Breast epithelium (tissue), 4 donors: ENCODE measurements around the gene CPED1. TPM values are rescaled to one million over a fixed set of nuclear protein-coding genes. Genes with fewer than 3 reads are reported as not detected.

Source experiments
- DNase-seq, 2 donors: peaks; one replicate each; pipeline ENCODE4 v3.0.0-alpha.2; 2019; ENCODE audit warnings: low spot score in 2 of 2
- H3K27ac ChIP-seq, 2 donors: fragments of 200-600 bp; sonication (generic) in 1 of 2; one replicate each; pipeline ENCODE4 v1.5.1; 2016 to 2019; ENCODE audit warnings: mild to moderate bottlenecking in 1 of 2
- H3K27me3 ChIP-seq, 2 donors: fragments of 200-600 bp; sonication (generic) in 1 of 2; one replicate each; pipeline versions ENCODE4 v1.5.1 to v1.6.0; 2017 to 2019; ENCODE audit warnings: control low read depth in 1 of 2, mild to moderate bottlenecking in 1 of 2
- H3K36me3 ChIP-seq: fragments of 200-600 bp; one replicate; pipeline ENCODE4 v1.5.1; 2019
- H3K4me1 ChIP-seq, 2 donors: fragments of 200-600 bp; sonication (generic); one replicate each; pipeline ENCODE4 v1.5.1; 2016 to 2019; ENCODE audit warnings: control low read depth in 1 of 2
- H3K4me3 ChIP-seq, 3 donors: fragments of 200-600 bp; sonication (generic); 1 replicate in 2 of 3; 2 replicates in 1 of 3; pipeline ENCODE4 v1.5.1; 2016 to 2019; ENCODE audit warnings: mild to moderate bottlenecking in 3 of 3, moderate library complexity in 2 of 3
- H3K9me3 ChIP-seq, 2 donors: fragments of 200-600 bp; sonication (generic) in 1 of 2; one replicate each; pipeline ENCODE4 v1.5.1; 2016 to 2019; ENCODE audit warnings: control low read depth in 1 of 2
- CTCF ChIP-seq, 3 donors: fragments of 450-650 bp; IDR thresholded peaks; one replicate each; pipeline ENCODE4 v1.5.1; 2016 to 2017; ENCODE audit warnings: antibody characterized with exemption in 3 of 3, mild to moderate bottlenecking in 3 of 3, moderate library complexity in 3 of 3
- POLR2A ChIP-seq: fragments of 450-650 bp; IDR thresholded peaks from one replicate; pipeline ENCODE4 v1.6.1; 2016; ENCODE audit warnings: antibody characterized with exemption, mild to moderate bottlenecking, moderate library complexity
- POLR2AphosphoS5 ChIP-seq, 3 donors: sonication (generic); formaldehyde crosslinking; IDR thresholded peaks; one replicate each; pipeline ENCODE4 v1.6.1; 2017; ENCODE audit warnings: antibody characterized with exemption in 3 of 3
- intact Hi-C: fragments of 100-400 bp; cut with DNase I; formaldehyde crosslinking; loops from one replicate; pipeline ENCODE4 v1.15.1; 2023; ENCODE audit warnings: low total_unique reads
- total RNA-seq, 3 donors: library from RNA; depleted of rRNA; stranded (reverse); fragments of >200 nt; gene quantifications; one replicate each; pipeline ENCODE4 v1.1.0, GENCODE V29; 2016

Gene CPED1
- total RNA-seq, 3 donors from 2014 or later, result 14.3 to 29.3 (median 15.4) TPM

- H3K27ac ChIP-seq, result no peak overlapping the region
- DNase-seq, result no peak
- no peaks in the 10 kb centered on the region for H3K4me1 ChIP-seq
- intact Hi-C loops, result no loop called here
- TF ChIP-seq CTCF (IDR thresholded peaks at IDR 0.05), result no peak
- no peak for TF ChIP-seq POLR2AphosphoS5 (IDR thresholded peaks at IDR 0.05)
- TF ChIP-seq POLR2A, result no peak
- H3K27me3 ChIP-seq, result no peaks in the 10 kb centered on the region
- H3K4me3 ChIP-seq, result no peak overlapping the region
- H3K36me3 ChIP-seq, result no peaks in the 10 kb centered on the region
- H3K9me3 ChIP-seq, result no peaks in the 10 kb centered on the region
Observed at GRCh38 chr7:121302214-121302745, 313.8 kb downstream of the CPED1 start.

GRCh38 chr7:121303422-121304101, 315.1 kb downstream of the CPED1 start:
- Histone ChIP-seq H3K27me3 (no peaks in the 10 kb centered on the region), H3K9me3 (no peaks in the 10 kb centered on the region), H3K4me3 (no peak overlapping the region), H3K4me1 (no peaks in the 10 kb centered on the region), H3K36me3 (no peaks in the 10 kb centered on the region), H3K27ac (no peak overlapping the region)
- DNase-seq, result no peak
- TF ChIP-seq CTCF (IDR thresholded peaks at IDR 0.05), result no peak
- no peak for TF ChIP-seq POLR2A
- no peak for TF ChIP-seq POLR2AphosphoS5 (IDR thresholded peaks at IDR 0.05)
- intact Hi-C loops, result no loop called here

- TF ChIP-seq POLR2A (no peak), CTCF (IDR thresholded peaks at IDR 0.05) (no peak), POLR2AphosphoS5 (IDR thresholded peaks at IDR 0.05) (no peak)
- no peaks in the 10 kb centered on the region for H3K4me1 ChIP-seq
- DNase-seq, result no peak
- H3K27me3 ChIP-seq, result no peaks in the 10 kb centered on the region
- intact Hi-C loops, result no loop called here
- H3K4me3 ChIP-seq, result no peak overlapping the region
- H3K27ac ChIP-seq, result no peak overlapping the region
- H3K9me3 ChIP-seq, result no peaks in the 10 kb centered on the region
- H3K36me3 ChIP-seq, result no peaks in the 10 kb centered on the region
Observed at GRCh38 chr7:121304102-121304658, 315.7 kb downstream of the CPED1 start.

GRCh38 chr7:121305109-121305508, 316.6 kb downstream of the CPED1 start:
- intact Hi-C loops, result no loop called here

More at GRCh38 chr7:121305109-121305508, 316.6 kb downstream of the CPED1 start:
- H3K4me3 ChIP-seq, result no peak overlapping the region
- H3K9me3 ChIP-seq, result no peaks in the 10 kb centered on the region
- H3K36me3 ChIP-seq, result no peaks in the 10 kb centered on the region
- no peaks in the 10 kb centered on the region for H3K4me1 ChIP-seq
- no peak for DNase-seq
- no peak overlapping the region for H3K27ac ChIP-seq
- H3K27me3 ChIP-seq, result no peaks in the 10 kb centered on the region
- TF ChIP-seq CTCF (IDR thresholded peaks at IDR 0.05) (no peak), POLR2A (no peak), POLR2AphosphoS5 (IDR thresholded peaks at IDR 0.05) (no peak)
